H1 (cell line): ENCODE data around the gene SLC25A30. TPM values are rescaled to one million over a fixed set of nuclear protein-coding genes. Genes with fewer than 3 reads are reported as not detected.

Experiments used
- CTCF ChIA-PET: fragments of 300-600 bp; sonication (Branson Sonifier 250); formaldehyde crosslinking; loops from one replicate; lab custom pipeline; 2021; ENCODE audit not compliant: partially characterized antibody; lab: Charles Lee
- POLR2A ChIA-PET: fragments of 300-600 bp; sonication (Branson Sonifier 250); formaldehyde crosslinking; loops from one replicate; lab custom pipeline; 2021; ENCODE audit warnings: inconsistent platforms; ENCODE audit not compliant: partially characterized antibody; lab: Charles Lee
- DNase-seq, 2 experiments: peaks; one replicate each; pipeline versions ENCODE4 v3.0.0 to v3.0.0-alpha.2; 2010 to 2022; ENCODE audit warnings: low spot score in 2 of 2, low read depth in 1 of 2, mixed read lengths in 1 of 2
- FAIRE-seq: peaks from 2 replicates; lab custom pipeline; 2011; peaks lifted over from hg19 to GRCh38; lab: Jason Lieb, UNC
- H2AFZ ChIP-seq: 2 replicates; pipeline ENCODE4 v1.8.1; 2012; ENCODE audit warnings: low read length, inconsistent platforms
- H2AK5ac ChIP-seq: 2 replicates; pipeline ENCODE4 v1.6.1; 2013; ENCODE audit warnings: low read depth, low read length
- H2BK120ac ChIP-seq: replicated peaks from 2 replicates; pipeline ENCODE3; 2013; ENCODE audit warnings: low read depth, low read length, inconsistent platforms
- H2BK12ac ChIP-seq: 2 replicates; pipeline ENCODE4 v1.6.1; 2013; ENCODE audit warnings: low read depth, low read length
- H2BK15ac ChIP-seq: 2 replicates; pipeline ENCODE4 v1.6.1; 2013; ENCODE audit warnings: low read length
- H2BK20ac ChIP-seq: 2 replicates; pipeline ENCODE4 v1.6.1; 2013; ENCODE audit warnings: low read length
- H2BK5ac ChIP-seq: 2 replicates; pipeline ENCODE4 v1.6.1; 2013; ENCODE audit warnings: low read depth, low read length
- H3K14ac ChIP-seq: 2 replicates; pipeline ENCODE4 v1.6.1; 2013; ENCODE audit warnings: inconsistent platforms; ENCODE audit not compliant: insufficient read length
- H3K18ac ChIP-seq: 2 replicates; pipeline ENCODE4 v1.6.1; 2013; ENCODE audit warnings: low read length; ENCODE audit errors: extremely low read depth
- H3K23ac ChIP-seq: 2 replicates; pipeline ENCODE4 v1.6.1; 2013; ENCODE audit warnings: inconsistent platforms; ENCODE audit not compliant: insufficient read length
- H3K23me2 ChIP-seq: 2 replicates; pipeline ENCODE4 v1.6.1; 2013; ENCODE audit warnings: low read depth, low read length
- H3K27ac ChIP-seq: 2 replicates; pipeline ENCODE4 v1.6.1; 2011; ENCODE audit warnings: low read depth, low read length, inconsistent platforms
- H3K27me3 ChIP-seq, 4 experiments: replicated peaks in 1 of 4; 1 replicate in 1 of 4; 2 replicates in 3 of 4; pipeline versions ENCODE4 v1.6.1 to v1.8.1; 2011 to 2013; ENCODE audit warnings: low read length in 3 of 4, mild to moderate bottlenecking in 3 of 4, inconsistent platforms in 2 of 4, mixed read lengths in 2 of 4, moderate library complexity in 1 of 4; ENCODE audit not compliant: control insufficient read depth in 3 of 4, insufficient read depth in 3 of 4; ENCODE audit errors: extremely low read depth in 1 of 4
- H3K36me3 ChIP-seq, 4 experiments: 2 replicates each; pipeline versions ENCODE4 v1.6.1 to v1.8.1; 2011 to 2013; ENCODE audit warnings: mild to moderate bottlenecking in 4 of 4, low read length in 3 of 4, moderate library complexity in 2 of 4, control low read depth in 1 of 4, inconsistent platforms in 1 of 4; ENCODE audit not compliant: insufficient read depth in 4 of 4, control insufficient read depth in 2 of 4
- H3K4ac ChIP-seq: replicated peaks from 2 replicates; pipeline ENCODE3; 2013; ENCODE audit warnings: low read length, low read depth, mixed read lengths, inconsistent platforms; ENCODE audit not compliant: insufficient read length
- H3K4me1 ChIP-seq, 4 experiments: replicated peaks in 1 of 4; 1 replicate in 1 of 4; 2 replicates in 3 of 4; pipeline versions ENCODE4 v1.6.1 to v1.8.1; 2011 to 2013; ENCODE audit warnings: low read length in 3 of 4, inconsistent platforms in 2 of 4, mixed read lengths in 1 of 4; ENCODE audit not compliant: insufficient read depth in 4 of 4, control insufficient read depth in 3 of 4
- H3K4me2 ChIP-seq, 2 experiments: 2 replicates each; pipeline versions ENCODE4 v1.6.1 to v1.8.1; 2011 to 2013; ENCODE audit warnings: low read depth in 2 of 2, low read length in 2 of 2, control low read depth in 1 of 2, inconsistent platforms in 1 of 2, mild to moderate bottlenecking in 1 of 2; ENCODE audit not compliant: insufficient read depth in 1 of 2
- H3K4me3 ChIP-seq, 4 experiments: fragments of 200-600, 300-600 bp in 1 of 4; sonication (generic), shearing (Covaris generic), sonication (Bioruptor Twin) in 1 of 4; 2 replicates each; pipeline versions ENCODE4 v1.5.1 to v1.8.1; 2011 to 2016; ENCODE audit warnings: low read length in 4 of 4, low read depth in 3 of 4, control low read depth in 2 of 4, inconsistent platforms in 2 of 4, mild to moderate bottlenecking in 2 of 4, mixed read lengths in 1 of 4, moderate library complexity in 1 of 4; ENCODE audit not compliant: insufficient read depth in 2 of 4; ENCODE audit errors: extremely low read depth in 1 of 4
- H3K56ac ChIP-seq: replicated peaks from 2 replicates; pipeline ENCODE3; 2013; ENCODE audit warnings: low read depth, mild to moderate bottlenecking, mixed read lengths, low read length, inconsistent platforms; ENCODE audit not compliant: insufficient read length
- H3K79me1 ChIP-seq: 2 replicates; pipeline ENCODE4 v1.6.1; 2013; ENCODE audit warnings: low read depth, low read length, control low read depth
- H3K79me2 ChIP-seq, 2 experiments: 2 replicates each; pipeline versions ENCODE4 v1.6.1 to v1.8.1; 2012 to 2013; ENCODE audit warnings: low read length in 2 of 2, mild to moderate bottlenecking in 2 of 2, inconsistent platforms in 1 of 2; ENCODE audit not compliant: insufficient read depth in 2 of 2, control insufficient read depth in 1 of 2
- H3K9ac ChIP-seq, 4 experiments: replicated peaks in 1 of 4; 1 replicate in 1 of 4; 2 replicates in 3 of 4; pipeline versions ENCODE4 v1.6.1 to v1.8.1; 2011 to 2013; ENCODE audit warnings: low read depth in 3 of 4, low read length in 3 of 4, control low read depth in 2 of 4, mild to moderate bottlenecking in 2 of 4, moderate library complexity in 2 of 4, inconsistent platforms in 1 of 4; ENCODE audit errors: extremely low read depth in 1 of 4
- H3K9me3 ChIP-seq, 2 experiments: 2 replicates each; pipeline versions ENCODE4 v1.6.1 to v1.8.1; 2012 to 2013; ENCODE audit warnings: mild to moderate bottlenecking in 2 of 2, moderate library complexity in 2 of 2, control low read depth in 1 of 2, inconsistent platforms in 1 of 2, low read depth in 1 of 2, low read length in 1 of 2, mixed read lengths in 1 of 2; ENCODE audit not compliant: insufficient read depth in 2 of 2
- H4K20me1 ChIP-seq, 2 experiments: replicated peaks in 1 of 2; 2 replicates each; pipeline versions ENCODE3 to v1.8.1; 2011 to 2013; ENCODE audit warnings: inconsistent platforms in 2 of 2, low read length in 2 of 2, mild to moderate bottlenecking in 1 of 2; ENCODE audit not compliant: insufficient read depth in 2 of 2, control insufficient read depth in 1 of 2
- H4K5ac ChIP-seq: 2 replicates; pipeline ENCODE4 v1.6.1; 2013; ENCODE audit warnings: low read length, low read depth, mixed read lengths, inconsistent platforms; ENCODE audit not compliant: insufficient read length
- H4K8ac ChIP-seq: 2 replicates; pipeline ENCODE4 v1.8.0; 2013; ENCODE audit warnings: mild to moderate bottlenecking, moderate library complexity, low read length, inconsistent platforms; ENCODE audit not compliant: insufficient read depth; ENCODE audit errors: extremely low read depth
- H4K91ac ChIP-seq: replicated peaks from 2 replicates; pipeline ENCODE3; 2013; ENCODE audit warnings: low read length, mixed read lengths, inconsistent platforms; ENCODE audit not compliant: insufficient read length
- BACH1 ChIP-seq: IDR thresholded peaks from 2 replicates; pipeline ENCODE4 v1.6.1; 2012; ENCODE audit warnings: low read length, improper control_type of control experiment
- BRCA1 ChIP-seq: IDR thresholded peaks from 2 replicates; pipeline ENCODE4 v1.6.1; 2012; ENCODE audit warnings: low read depth, low read length, improper control_type of control experiment
- CHD1 ChIP-seq: IDR thresholded peaks from 2 replicates; pipeline ENCODE4 v1.6.1; 2012; ENCODE audit warnings: low read depth, low read length, improper control_type of control experiment
- EZH2 ChIP-seq: fragments of 200-600 bp; sonication (generic); IDR thresholded peaks from 2 replicates; pipeline ENCODE4 v1.7.1; 2012; ENCODE audit warnings: low read depth, mild to moderate bottlenecking, moderate library complexity, low read length, inconsistent platforms; ENCODE audit not compliant: severe bottlenecking
- FOSL1 ChIP-seq: IDR thresholded peaks from 2 replicates; pipeline ENCODE4 v1.6.1; 2011; ENCODE audit warnings: mild to moderate bottlenecking, low read depth, low read length, moderate library complexity; ENCODE audit not compliant: insufficient read depth
- KDM1A ChIP-seq: fragments of 200-600, 300-600 bp; sonication (generic); IDR thresholded peaks from 2 replicates; pipeline ENCODE4 v1.7.1; 2016; ENCODE audit warnings: mild to moderate bottlenecking, low read length, borderline replicate concordance
- KDM4A ChIP-seq: IDR thresholded peaks from one replicate; pipeline ENCODE4 v1.7.1; 2012; ENCODE audit warnings: low read depth, mild to moderate bottlenecking, moderate library complexity, low read length, inconsistent platforms; ENCODE audit not compliant: severe bottlenecking
- POLR2A ChIP-seq, 2 experiments: IDR thresholded peaks; 1 replicate in 1 of 2; 2 replicates in 1 of 2; pipeline ENCODE4 v1.6.1; 2011; ENCODE audit warnings: low read depth in 2 of 2, low read length in 2 of 2, mild to moderate bottlenecking in 2 of 2; ENCODE audit errors: control extremely low read depth in 1 of 2
- RXRA ChIP-seq: IDR thresholded peaks from 2 replicates; pipeline ENCODE4 v1.6.1; 2011; ENCODE audit warnings: low read depth, mild to moderate bottlenecking, low read length, moderate library complexity; ENCODE audit not compliant: insufficient read depth
- SIX5 ChIP-seq: IDR thresholded peaks from 2 replicates; pipeline ENCODE4 v1.6.1; 2011; ENCODE audit warnings: mild to moderate bottlenecking, low read depth, low read length
- SP2 ChIP-seq: IDR thresholded peaks from 2 replicates; pipeline ENCODE4 v1.6.1; 2012; ENCODE audit warnings: mild to moderate bottlenecking, low read length, inconsistent platforms
- WGBS, 2 experiments: shearing (Covaris generic) in 1 of 2; methylation state at CpG; one replicate each; pipeline versions ENCODE4 v1.1.6 to v1.1.7; 2013 to 2015; ENCODE audit warnings: low lambda C conversion rate in 2 of 2, mixed read lengths in 2 of 2, inconsistent platforms in 1 of 2, low coverage in 1 of 2, missing lambda C conversion rate in 1 of 2; ENCODE audit not compliant: insufficient replicate concordance in 2 of 2, insufficient coverage in 1 of 2, insufficient read length in 1 of 2; ENCODE audit errors: extremely low coverage in 1 of 2, missing lambda C conversion rate in 1 of 2; 5-methylcytosine and 5-hydroxymethylcytosine counted together
- polyA plus RNA-seq, 7 experiments: library from polyadenylated mRNA; depleted of rRNA in 3 of 7; stranded (reverse) in 5 of 7; unstranded in 2 of 7; fragments of >200 nt in 5 of 7; fragments of 200-250 nt in 2 of 7; gene quantifications; 1 replicate in 5 of 7; 2 replicates in 1 of 7; 4 replicates in 1 of 7; pipeline versions ENCODE4 v1.2.1 to v1.2.3, GENCODE V29; 2011 to 2013; ENCODE audit warnings: missing spikeins in 2 of 7, mixed read lengths in 2 of 7
- total RNA-seq: library from RNA; stranded (reverse); fragmentation: NEBNext Ultra II Directional; extraction: Animal tissue kit (Norgen Biotek cat#: 25700); gene quantifications from 2 replicates; pipeline ENCODE4 v1.2.1, GENCODE V29; 2021
- TF ChIP-seq, protein P1 (sequence below): IDR thresholded peaks from 2 replicates; pipeline ENCODE4 v1.6.1; 2011; ENCODE audit warnings: low read length, improper control_type of control experiment

Gene SLC25A30
- total and polyA plus RNA-seq, 2 of the 8 experiments (the other 6 are each of a cell fraction or from before 2014, with no cell fraction given), result 2.1 to 8.7 TPM

DNA sequence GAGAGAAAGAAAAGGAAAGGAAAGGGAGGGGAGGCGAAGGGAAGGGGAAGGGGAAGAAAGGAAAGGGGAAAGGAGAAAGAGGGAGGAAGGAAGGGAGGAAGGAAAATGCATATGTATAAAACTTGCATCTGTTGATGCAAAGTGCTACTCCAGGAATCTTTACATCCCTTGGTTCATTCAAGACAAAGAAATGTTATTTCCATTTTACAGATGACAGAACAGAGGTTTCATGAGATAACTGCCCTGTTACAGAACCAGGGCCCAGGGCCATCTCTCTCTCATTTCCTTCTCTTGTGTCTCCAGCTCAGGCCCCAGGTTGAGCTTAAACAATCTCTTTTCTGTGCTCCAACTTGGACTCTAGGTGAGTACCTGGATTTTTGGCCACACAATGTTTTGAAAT lies 1.8 kb upstream of the SLC25A30 start:
- Histone ChIP-seq H2AFZ (no peak overlapping the region), H3K9ac (no peak overlapping the region), H3K23ac (no peak overlapping the region), H4K8ac (no peak overlapping the region), H3K4me2 (no peak overlapping the region), H2BK20ac (no peak overlapping the region), H3K79me1 (no peaks in the 10 kb centered on the region), H3K14ac (no peak overlapping the region), H2AK5ac (no peak overlapping the region), H3K18ac (no peak overlapping the region), H3K36me3 (no peaks in the 10 kb centered on the region), H3K4me1 (no peaks in the 10 kb centered on the region), H3K79me2 (no peaks in the 10 kb centered on the region), H2BK120ac (no peak overlapping the region), H3K4ac (no peak overlapping the region), H2BK12ac (no peak overlapping the region), H3K4me3 (no peak overlapping the region), H2BK15ac (no peak overlapping the region), H3K9me3 (no peaks in the 10 kb centered on the region), H4K91ac (no peak overlapping the region), H3K23me2 (peaks cover 4% of the 10 kb centered on the region; the same call in 1 of the 2 replicates), H4K20me1 (peaks cover 0 to 1% of the 10 kb centered on the region in 2 experiments), H3K56ac (no peak overlapping the region), H4K5ac (no peak overlapping the region), H3K27ac (no peak overlapping the region), H3K27me3 (peaks cover 0 to 3% (median 0%) of the 10 kb centered on the region in 4 experiments; a peak in 2 of 7 replicates), H2BK5ac (no peak overlapping the region)
- DNase-seq (no peak), FAIRE-seq (no peak)
- CTCF ChIA-PET, result interaction anchor here (0.6 to 0.9 kb wide), 2 partner anchors 26 to 319 kb away, joined by 3 read pairs; no protein-coding TSS in a partner anchor
- POLR2A ChIA-PET, result no interaction called here
- WGBS, 2 experiments, result 83% methylated on average over 1 of the region's 1 CpG; no CpG with 5 or more reads in 1 of the 2 experiments
- TF ChIP-seq KDM4A (no peak), BRCA1 (no peak), SP2 (no peak), POLR2A (IDR thresholded peaks at IDR 0.05; ENCODE audit: control extremely low read depth in 1 of 2, low read depth in 2 of 2, low read length in 2 of 2) (no peak), CHD1 (no peak), BACH1 (no peak), KDM1A (no peak), FOSL1 (no peak), RXRA (no peak), EZH2 (no peak), SIX5 (no peak)
- TF ChIP-seq, protein P1, sequence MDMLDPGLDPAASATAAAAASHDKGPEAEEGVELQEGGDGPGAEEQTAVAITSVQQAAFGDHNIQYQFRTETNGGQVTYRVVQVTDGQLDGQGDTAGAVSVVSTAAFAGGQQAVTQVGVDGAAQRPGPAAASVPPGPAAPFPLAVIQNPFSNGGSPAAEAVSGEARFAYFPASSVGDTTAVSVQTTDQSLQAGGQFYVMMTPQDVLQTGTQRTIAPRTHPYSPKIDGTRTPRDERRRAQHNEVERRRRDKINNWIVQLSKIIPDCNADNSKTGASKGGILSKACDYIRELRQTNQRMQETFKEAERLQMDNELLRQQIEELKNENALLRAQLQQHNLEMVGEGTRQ, result no peak
